ENCODE data around the gene JARID2.

Gene JARID2

DNA sequence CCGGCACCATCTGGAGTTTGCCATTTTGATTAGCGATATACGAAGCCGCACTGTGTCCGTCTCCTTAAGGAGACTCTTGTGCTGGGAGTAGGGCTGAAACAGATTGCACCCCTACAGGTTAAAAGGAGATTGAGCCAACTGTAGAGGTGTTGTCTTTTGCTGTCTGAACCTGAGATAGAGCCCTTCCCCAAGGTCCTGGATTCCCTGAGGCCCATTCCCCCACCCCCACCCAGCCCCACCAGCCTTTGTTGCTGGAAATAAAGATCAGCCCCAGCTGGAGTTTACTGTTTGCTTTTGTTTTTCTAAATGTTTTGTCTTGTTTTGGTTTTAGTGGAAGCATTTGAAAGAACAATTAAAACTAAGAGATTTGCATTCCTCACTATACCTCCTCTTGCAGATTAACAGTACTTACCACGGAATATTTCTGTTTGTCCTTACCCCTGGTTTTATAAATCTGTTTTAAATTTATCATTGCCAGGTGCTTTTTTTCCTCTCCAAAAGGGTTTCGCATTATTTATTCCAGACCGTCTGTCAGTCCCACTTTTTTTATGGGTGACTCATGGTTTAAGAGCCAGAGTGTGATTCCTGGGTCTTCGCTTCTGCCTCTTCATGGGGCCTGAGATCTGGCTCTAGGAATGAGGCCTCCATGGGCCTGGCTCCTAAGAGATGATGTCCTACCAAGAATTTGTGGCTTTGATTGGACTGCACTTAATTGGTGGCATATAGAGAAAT is 247.7 kb downstream of the JARID2 start:
- H3K27ac ChIP-seq (ENCODE audit: low read depth, low read length): peak overlapping the region; percentile 71; the same call in 1 of the 2 replicates
- H3K4me1 ChIP-seq (ENCODE audit: insufficient read depth, low read length): peaks cover 48% of the 10 kb centered on the region
- H3K27me3 ChIP-seq (ENCODE audit: insufficient read depth, low read length): no peaks in the 10 kb centered on the region
- H3K4me3 ChIP-seq (ENCODE audit: low read length): 0 out of 2 replicates have a peak overlapping the region, but pooled peaks have one; percentile 15
- no peak overlapping the region for H3K9ac ChIP-seq (ENCODE audit: low read depth, low read length)
- WGBS: 57% methylated on average over 9 of the region's 9 CpGs
- no peaks in the 10 kb centered on the region for H3K9me3 ChIP-seq (ENCODE audit: insufficient read depth, low read depth, low read length)
- H3K36me3 ChIP-seq (ENCODE audit: insufficient read depth, low read length): peaks cover 69% of the 10 kb centered on the region

- H3K9me3 ChIP-seq (ENCODE audit: insufficient read depth, low read depth, low read length): no peaks in the 10 kb centered on the region
- no peak overlapping the region for H3K27ac ChIP-seq (ENCODE audit: low read depth, low read length)
- peaks cover 70% of the 10 kb centered on the region for H3K36me3 ChIP-seq (ENCODE audit: insufficient read depth, low read length)
- no peak overlapping the region for H3K9ac ChIP-seq (ENCODE audit: low read depth, low read length)
- H3K4me1 ChIP-seq (ENCODE audit: insufficient read depth, low read length): peaks cover 38% of the 10 kb centered on the region
- 92% methylated on average over 10 of the region's 10 CpGs for WGBS
- H3K4me3 ChIP-seq (ENCODE audit: low read length): no peak overlapping the region
- H3K27me3 ChIP-seq (ENCODE audit: insufficient read depth, low read length): no peaks in the 10 kb centered on the region
These were observed 249.6 kb downstream of the JARID2 start for GRCh38 chr6:15495375-15495901.

- Histone ChIP-seq H3K9ac (ENCODE audit: low read depth, low read length) (no peak overlapping the region), H3K9me3 (ENCODE audit: insufficient read depth, low read depth, low read length) (no peaks in the 10 kb centered on the region), H3K4me1 (ENCODE audit: insufficient read depth, low read length) (peaks cover 27% of the 10 kb centered on the region)
These were observed 250.7 kb downstream of the JARID2 start for GRCh38 chr6:15496345-15497131.

DNA sequence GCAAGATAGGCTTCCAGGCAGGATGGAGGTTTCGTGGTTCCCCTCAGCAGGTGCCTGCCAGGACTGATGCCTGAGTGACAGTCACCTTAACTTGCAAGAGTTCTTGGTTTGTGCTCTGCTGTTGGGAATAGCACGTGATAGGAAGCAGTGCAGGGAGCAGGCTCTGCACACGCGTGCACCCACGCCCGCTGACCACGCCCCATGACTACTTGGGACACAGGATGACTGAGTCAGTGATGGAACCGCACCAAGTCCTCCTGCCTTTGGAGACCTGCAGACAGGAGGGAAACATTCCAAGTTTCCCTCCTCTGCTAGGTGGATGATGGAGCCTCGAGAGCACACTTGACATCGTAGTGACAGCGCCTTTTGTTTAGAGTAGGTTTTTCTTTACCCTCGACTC is 252.8 kb downstream of the JARID2 start:
- 96% methylated on average over 12 of the region's 12 CpGs for WGBS
- H3K36me3 ChIP-seq (ENCODE audit: insufficient read depth, low read length): peaks cover 88% of the 10 kb centered on the region
- peaks cover 6% of the 10 kb centered on the region for H3K4me1 ChIP-seq (ENCODE audit: insufficient read depth, low read length)
- H3K9me3 ChIP-seq (ENCODE audit: insufficient read depth, low read depth, low read length): no peaks in the 10 kb centered on the region
- no peaks in the 10 kb centered on the region for H3K27me3 ChIP-seq (ENCODE audit: insufficient read depth, low read length)
- no peak overlapping the region for H3K27ac ChIP-seq (ENCODE audit: low read depth, low read length)
- no peak overlapping the region for H3K9ac ChIP-seq (ENCODE audit: low read depth, low read length)
- no peak overlapping the region for H3K4me3 ChIP-seq (ENCODE audit: low read length)

More at GRCh38 chr6:15496345-15497131, 250.7 kb downstream of the JARID2 start:
- Histone ChIP-seq H3K27ac (ENCODE audit: low read depth, low read length) (no peak overlapping the region), H3K4me3 (ENCODE audit: low read length) (no peak overlapping the region), H3K36me3 (ENCODE audit: insufficient read depth, low read length) (peaks cover 80% of the 10 kb centered on the region), H3K27me3 (ENCODE audit: insufficient read depth, low read length) (no peaks in the 10 kb centered on the region)
- 96% methylated on average over 60 of the region's 60 CpGs for WGBS

GRCh38 chr6:15499125-15499524 is 253.3 kb downstream of the JARID2 start:
- H3K27ac ChIP-seq (ENCODE audit: low read depth, low read length): no peak overlapping the region
- H3K9ac ChIP-seq (ENCODE audit: low read depth, low read length): no peak overlapping the region
- peaks cover 1% of the 10 kb centered on the region for H3K4me1 ChIP-seq (ENCODE audit: insufficient read depth, low read length)
- H3K36me3 ChIP-seq (ENCODE audit: insufficient read depth, low read length): peaks cover 92% of the 10 kb centered on the region
- WGBS: 96% methylated on average over 12 of the region's 12 CpGs
- H3K27me3 ChIP-seq (ENCODE audit: insufficient read depth, low read length): no peaks in the 10 kb centered on the region
- no peaks in the 10 kb centered on the region for H3K9me3 ChIP-seq (ENCODE audit: insufficient read depth, low read depth, low read length)
- no peak overlapping the region for H3K4me3 ChIP-seq (ENCODE audit: low read length)

GRCh38 chr6:15499591-15499990 is 253.7 kb downstream of the JARID2 start:
- H3K9me3 ChIP-seq (ENCODE audit: insufficient read depth, low read depth, low read length): no peaks in the 10 kb centered on the region
- H3K9ac ChIP-seq (ENCODE audit: low read depth, low read length): no peak overlapping the region
- no peaks in the 10 kb centered on the region for H3K27me3 ChIP-seq (ENCODE audit: insufficient read depth, low read length)
- 93% methylated on average over 9 of the region's 9 CpGs for WGBS
- no peak overlapping the region for H3K27ac ChIP-seq (ENCODE audit: low read depth, low read length)
- H3K4me1 ChIP-seq (ENCODE audit: insufficient read depth, low read length): no peaks in the 10 kb centered on the region; the same call in 1 of the 2 replicates
- H3K4me3 ChIP-seq (ENCODE audit: low read length): no peak overlapping the region
- H3K36me3 ChIP-seq (ENCODE audit: insufficient read depth, low read length): peaks cover 97% of the 10 kb centered on the region

DNA sequence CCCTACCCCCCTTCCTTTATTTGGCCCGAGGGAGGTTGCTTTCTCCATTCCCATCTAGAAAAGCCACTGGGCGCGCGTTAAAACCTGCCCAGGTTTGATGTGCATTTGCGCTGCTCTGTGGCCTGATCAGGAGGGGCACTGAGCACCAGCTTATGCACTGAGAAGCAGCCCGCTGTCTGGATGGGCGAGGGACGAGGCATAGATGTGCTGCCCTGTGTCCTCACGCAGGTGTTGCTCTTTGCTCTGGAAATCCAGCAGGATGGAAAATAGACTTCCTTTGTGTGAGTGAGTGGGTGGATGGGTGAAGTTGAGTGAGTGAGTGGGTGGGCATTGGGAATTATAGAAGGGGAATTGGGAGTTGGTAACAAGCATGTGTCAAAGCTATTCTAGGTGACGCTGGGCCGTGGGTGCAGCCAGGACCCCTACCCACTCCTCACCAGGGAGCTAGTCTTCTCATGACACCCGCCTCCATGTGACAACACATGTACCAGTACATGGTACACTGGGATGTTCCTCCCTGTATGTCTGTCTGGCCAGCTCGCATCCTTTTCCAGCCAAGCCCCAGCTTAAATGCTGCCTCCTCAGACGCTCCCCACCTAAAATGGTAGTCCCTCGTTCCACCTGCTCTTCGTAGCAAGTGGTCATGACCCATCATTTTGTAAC is 254.3 kb downstream of the JARID2 start:
- no peaks in the 10 kb centered on the region for H3K9me3 ChIP-seq (ENCODE audit: insufficient read depth, low read depth, low read length)
- WGBS: 95% methylated on average over 16 of the region's 16 CpGs
- peaks cover 97% of the 10 kb centered on the region for H3K36me3 ChIP-seq (ENCODE audit: insufficient read depth, low read length)
- no peak overlapping the region for H3K4me3 ChIP-seq (ENCODE audit: low read length)
- H3K9ac ChIP-seq (ENCODE audit: low read depth, low read length): no peak overlapping the region
- no peaks in the 10 kb centered on the region; the same call in 1 of the 2 replicates for H3K4me1 ChIP-seq (ENCODE audit: insufficient read depth, low read length)
- H3K27me3 ChIP-seq (ENCODE audit: insufficient read depth, low read length): no peaks in the 10 kb centered on the region
- no peak overlapping the region for H3K27ac ChIP-seq (ENCODE audit: low read depth, low read length)

- 96% methylated on average over 38 of the region's 38 CpGs for WGBS
- no peak overlapping the region for H3K27ac ChIP-seq (ENCODE audit: low read depth, low read length)
These were observed 255.3 kb downstream of the JARID2 start for GRCh38 chr6:15500901-15501825.

GRCh38 chr6:15501826-15502445 is 256.1 kb downstream of the JARID2 start:
- 97% methylated on average over 19 of the region's 19 CpGs for WGBS
- Histone ChIP-seq H3K4me1 (ENCODE audit: insufficient read depth, low read length) (no peaks in the 10 kb centered on the region; the same call in 1 of the 2 replicates), H3K27me3 (ENCODE audit: insufficient read depth, low read length) (no peaks in the 10 kb centered on the region), H3K36me3 (ENCODE audit: insufficient read depth, low read length) (peaks cover 97% of the 10 kb centered on the region), H3K9me3 (ENCODE audit: insufficient read depth, low read depth, low read length) (no peaks in the 10 kb centered on the region), H3K4me3 (ENCODE audit: low read length) (no peak overlapping the region), H3K27ac (ENCODE audit: low read depth, low read length) (no peak overlapping the region), H3K9ac (ENCODE audit: low read depth, low read length) (no peak overlapping the region)

More at GRCh38 chr6:15500901-15501825, 255.3 kb downstream of the JARID2 start:
- no peaks in the 10 kb centered on the region; the same call in 1 of the 2 replicates for H3K4me1 ChIP-seq (ENCODE audit: insufficient read depth, low read length)
- no peak overlapping the region for H3K4me3 ChIP-seq (ENCODE audit: low read length)
- H3K27me3 ChIP-seq (ENCODE audit: insufficient read depth, low read length): no peaks in the 10 kb centered on the region
- H3K36me3 ChIP-seq (ENCODE audit: insufficient read depth, low read length): peaks cover 97% of the 10 kb centered on the region
- H3K9ac ChIP-seq (ENCODE audit: low read depth, low read length): no peak overlapping the region
- no peaks in the 10 kb centered on the region for H3K9me3 ChIP-seq (ENCODE audit: insufficient read depth, low read depth, low read length)

All from HUES64 (cell line).